Upper lobe of right lung (tissue), 1 donor: ENCODE measurements around the gene HRK. TPM values are rescaled to one million over a fixed set of nuclear protein-coding genes. Genes with fewer than 3 reads are reported as not detected.

ENCODE experiments used
- ATAC-seq: fragments of 200-7000 bp; cut with Tn5 transposase; one replicate; pipeline ENCODE4 v1.9.1; 2020; ENCODE audit warnings: mild to moderate bottlenecking, moderate library complexity
- DNase-seq: peaks from one replicate; pipeline ENCODE4 v3.0.0-alpha.2; 2020
- H3K27ac ChIP-seq: fragments of 200-600 bp; one replicate; pipeline ENCODE4 v1.8.0; 2022
- H3K27me3 ChIP-seq: fragments of 200-600 bp; one replicate; pipeline ENCODE4 v1.8.0; 2022; ENCODE audit warnings: mild to moderate bottlenecking
- H3K36me3 ChIP-seq: fragments of 200-600 bp; one replicate; pipeline ENCODE4 v1.8.0; 2022
- H3K4me1 ChIP-seq: fragments of 200-600 bp; one replicate; pipeline ENCODE4 v1.8.0; 2022
- H3K4me3 ChIP-seq: fragments of 200-600 bp; one replicate; pipeline ENCODE4 v1.8.0; 2022; ENCODE audit warnings: mild to moderate bottlenecking
- H3K9me3 ChIP-seq: fragments of 200-600 bp; one replicate; pipeline ENCODE4 v1.8.0; 2022
- intact Hi-C: fragments of 100-400 bp; cut with DNase I; formaldehyde crosslinking; loops from one replicate; pipeline ENCODE4 v1.11.0; 2022
- long read RNA-seq: library from polyadenylated mRNA; unstranded; transcript quantifications from one replicate; pipeline ENCODE4 v2.0.0, GENCODE V29; 2021
- total RNA-seq: library from RNA; stranded (reverse); fragmentation: NEBNext Ultra II Directional; extraction: Animal tissue kit (Norgen Biotek cat#: 25700); gene quantifications from one replicate; pipeline ENCODE4 v1.2.1, GENCODE V29; 2021
- TF ChIP-seq, protein P1 (sequence below): fragments of 200-600 bp; IDR thresholded peaks from one replicate; pipeline ENCODE4 v1.8.0; 2022; ENCODE audit warnings: antibody characterized with exemption
- donor health status: DM: no; HTN: yes; CAD: no; lungs with severe emphysema.

Gene HRK
- not detected for total RNA-seq
- long read RNA-seq = 0 reads

GRCh38 chr12:116881325-116881876 lies at the start of gene HRK:
Gene HRK (minus strand): TSS chr12:116881441. CDS start chr12:116881307, 134 bp downstream.
- intact Hi-C loops = no loop called here
- Histone ChIP-seq H3K9me3 (no peaks in the 10 kb centered on the region), H3K4me3 (peak within 1 kb of the TSS; percentile 23), H3K27ac (no peak within 1 kb of the TSS), H3K27me3 (peaks cover 72% of the 10 kb centered on the region), H3K4me1 (peaks cover 29% of the 10 kb centered on the region), H3K36me3 (no peaks in the 10 kb centered on the region)
- ATAC-seq = no peak
- TF ChIP-seq, protein P1, sequence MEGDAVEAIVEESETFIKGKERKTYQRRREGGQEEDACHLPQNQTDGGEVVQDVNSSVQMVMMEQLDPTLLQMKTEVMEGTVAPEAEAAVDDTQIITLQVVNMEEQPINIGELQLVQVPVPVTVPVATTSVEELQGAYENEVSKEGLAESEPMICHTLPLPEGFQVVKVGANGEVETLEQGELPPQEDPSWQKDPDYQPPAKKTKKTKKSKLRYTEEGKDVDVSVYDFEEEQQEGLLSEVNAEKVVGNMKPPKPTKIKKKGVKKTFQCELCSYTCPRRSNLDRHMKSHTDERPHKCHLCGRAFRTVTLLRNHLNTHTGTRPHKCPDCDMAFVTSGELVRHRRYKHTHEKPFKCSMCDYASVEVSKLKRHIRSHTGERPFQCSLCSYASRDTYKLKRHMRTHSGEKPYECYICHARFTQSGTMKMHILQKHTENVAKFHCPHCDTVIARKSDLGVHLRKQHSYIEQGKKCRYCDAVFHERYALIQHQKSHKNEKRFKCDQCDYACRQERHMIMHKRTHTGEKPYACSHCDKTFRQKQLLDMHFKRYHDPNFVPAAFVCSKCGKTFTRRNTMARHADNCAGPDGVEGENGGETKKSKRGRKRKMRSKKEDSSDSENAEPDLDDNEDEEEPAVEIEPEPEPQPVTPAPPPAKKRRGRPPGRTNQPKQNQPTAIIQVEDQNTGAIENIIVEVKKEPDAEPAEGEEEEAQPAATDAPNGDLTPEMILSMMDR = no peak
- DNase-seq = no peak

GRCh38 chr12:116929885-116930284 lies 48.6 kb upstream of the HRK start:
- H3K4me1 ChIP-seq = peaks cover under 1% of the 10 kb centered on the region
- no peak for ATAC-seq
- H3K27ac ChIP-seq = no peak overlapping the region
- H3K9me3 ChIP-seq = no peaks in the 10 kb centered on the region
- DNase-seq = no peak
- H3K27me3 ChIP-seq = no peaks in the 10 kb centered on the region
- peaks cover 20% of the 10 kb centered on the region for H3K36me3 ChIP-seq
- TF ChIP-seq, protein P1 = no peak
- intact Hi-C loops = no loop called here
- H3K4me3 ChIP-seq = no peak overlapping the region

DNA sequence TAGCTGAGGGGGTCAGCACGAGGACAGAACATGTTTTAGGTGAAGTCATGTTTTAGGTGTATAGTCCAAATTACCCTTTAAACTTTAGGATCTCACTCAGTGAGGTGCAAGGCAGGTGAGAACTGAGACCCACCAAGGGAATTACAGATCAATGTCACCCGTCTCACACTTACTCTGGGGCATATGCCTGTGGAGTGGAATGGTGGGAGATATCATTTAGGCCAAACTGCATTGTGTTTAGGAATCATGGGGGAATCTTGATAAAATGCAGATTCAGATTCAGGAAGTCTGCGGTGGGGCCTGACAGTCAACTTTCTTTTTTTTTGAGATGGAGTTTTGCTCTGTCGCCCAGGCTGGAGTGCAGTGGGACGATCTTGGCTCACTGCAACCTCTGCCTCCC lies 47.3 kb upstream of the HRK start:
- Histone ChIP-seq H3K27me3 (no peaks in the 10 kb centered on the region), H3K36me3 (peaks cover 20% of the 10 kb centered on the region), H3K4me1 (no peaks in the 10 kb centered on the region), H3K4me3 (no peak overlapping the region), H3K27ac (no peak overlapping the region), H3K9me3 (no peaks in the 10 kb centered on the region)
- TF ChIP-seq, protein P1 = no peak
- intact Hi-C loops = no loop called here
- DNase-seq = no peak
- ATAC-seq = no peak

GRCh38 chr12:116927244-116927940 lies 46.2 kb upstream of the HRK start:
- peaks cover 20% of the 10 kb centered on the region for H3K36me3 ChIP-seq

GRCh38 chr12:116926283-116927243 lies 45.3 kb upstream of the HRK start:
- H3K36me3 ChIP-seq = peaks cover 20% of the 10 kb centered on the region
- ATAC-seq (no peak), DNase-seq (no peak)
- H3K27ac ChIP-seq = no peak overlapping the region
- TF ChIP-seq, protein P1 = no peak
- H3K4me3 ChIP-seq = no peak overlapping the region
- H3K9me3 ChIP-seq = no peaks in the 10 kb centered on the region
- H3K27me3 ChIP-seq = no peaks in the 10 kb centered on the region
- H3K4me1 ChIP-seq = no peaks in the 10 kb centered on the region
- intact Hi-C loops = no loop called here

More at GRCh38 chr12:116927244-116927940, 46.2 kb upstream of the HRK start:
- no peaks in the 10 kb centered on the region for H3K9me3 ChIP-seq
- H3K27me3 ChIP-seq = no peaks in the 10 kb centered on the region
- H3K27ac ChIP-seq = no peak overlapping the region
- TF ChIP-seq, protein P1 = no peak
- intact Hi-C loops = no loop called here
- no peak overlapping the region for H3K4me3 ChIP-seq
- DNase-seq (no peak), ATAC-seq (no peak)
- no peaks in the 10 kb centered on the region for H3K4me1 ChIP-seq
